Adrenal gland (tissue), 5 donors: Measurements from ENCODE around the gene STIM2.

Source experiments
- POLR2A ChIP-seq, 2 donors: fragments of 450-650 bp; IDR thresholded peaks; one replicate each; pipeline ENCODE4 v1.6.1; 2017; ENCODE audit warnings: antibody characterized with exemption in 2 of 2, mild to moderate bottlenecking in 2 of 2, moderate library complexity in 1 of 2
- TF ChIP-seq, protein P1 (sequence below), 6 experiments: fragments of 450-650 bp in 4 of 6; fragments of 200-600 bp in 2 of 6; sonication (generic) in 1 of 6; IDR thresholded peaks; 1 replicate in 5 of 6; 2 replicates in 1 of 6; pipeline versions ENCODE4 v1.5.1 to v1.8.0; 2016 to 2021; ENCODE audit warnings: antibody characterized with exemption in 6 of 6, mild to moderate bottlenecking in 2 of 6, moderate library complexity in 1 of 6
- donor health status: DM: no; HTN: no; CAD: no.

GRCh38 chr4:26819026-26819425 is 41.6 kb upstream of the STIM2 start:
- TF ChIP-seq POLR2A (IDR thresholded peaks at IDR 0.05), result no peak
- TF ChIP-seq, protein P1, sequence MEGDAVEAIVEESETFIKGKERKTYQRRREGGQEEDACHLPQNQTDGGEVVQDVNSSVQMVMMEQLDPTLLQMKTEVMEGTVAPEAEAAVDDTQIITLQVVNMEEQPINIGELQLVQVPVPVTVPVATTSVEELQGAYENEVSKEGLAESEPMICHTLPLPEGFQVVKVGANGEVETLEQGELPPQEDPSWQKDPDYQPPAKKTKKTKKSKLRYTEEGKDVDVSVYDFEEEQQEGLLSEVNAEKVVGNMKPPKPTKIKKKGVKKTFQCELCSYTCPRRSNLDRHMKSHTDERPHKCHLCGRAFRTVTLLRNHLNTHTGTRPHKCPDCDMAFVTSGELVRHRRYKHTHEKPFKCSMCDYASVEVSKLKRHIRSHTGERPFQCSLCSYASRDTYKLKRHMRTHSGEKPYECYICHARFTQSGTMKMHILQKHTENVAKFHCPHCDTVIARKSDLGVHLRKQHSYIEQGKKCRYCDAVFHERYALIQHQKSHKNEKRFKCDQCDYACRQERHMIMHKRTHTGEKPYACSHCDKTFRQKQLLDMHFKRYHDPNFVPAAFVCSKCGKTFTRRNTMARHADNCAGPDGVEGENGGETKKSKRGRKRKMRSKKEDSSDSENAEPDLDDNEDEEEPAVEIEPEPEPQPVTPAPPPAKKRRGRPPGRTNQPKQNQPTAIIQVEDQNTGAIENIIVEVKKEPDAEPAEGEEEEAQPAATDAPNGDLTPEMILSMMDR (IDR thresholded peaks at IDR 0.05), result no peak
